Keratinocyte (primary cell): ENCODE measurements around the gene ZPR1. TPM values are rescaled to one million over a fixed set of nuclear protein-coding genes. Genes with fewer than 3 reads are reported as not detected.

Experiments
- DNase-seq: peaks from one replicate; pipeline ENCODE4 v3.0.0-alpha.2; 2011; ENCODE audit warnings: low read depth, missing footprints, low spot score
- FAIRE-seq: peaks from 2 replicates; lab custom pipeline; 2011; peaks lifted over from hg19 to GRCh38; lab: Jason Lieb, UNC
- H2AFZ ChIP-seq: 2 replicates; pipeline ENCODE4 v1.6.0; 2012; ENCODE audit warnings: low read length, control low read depth, inconsistent platforms; ENCODE audit not compliant: control insufficient read depth
- H3K27ac ChIP-seq: 2 replicates; pipeline ENCODE4 v1.5.1; 2011; ENCODE audit warnings: low read length; ENCODE audit not compliant: control insufficient read depth, insufficient read depth
- H3K27me3 ChIP-seq: 3 replicates; pipeline ENCODE4 v1.6.0; 2011; ENCODE audit warnings: low read length; ENCODE audit not compliant: control insufficient read depth, insufficient read depth; ENCODE audit errors: extremely low read depth
- H3K36me3 ChIP-seq, 2 experiments: 2 replicates in 1 of 2; 3 replicates in 1 of 2; pipeline ENCODE4 v1.5.1; 2011; ENCODE audit warnings: low read length in 2 of 2, mild to moderate bottlenecking in 1 of 2; ENCODE audit not compliant: control insufficient read depth in 2 of 2, insufficient read depth in 2 of 2; ENCODE audit errors: extremely low read depth in 1 of 2
- H3K4me1 ChIP-seq: 3 replicates; pipeline ENCODE4 v1.5.1; 2011; ENCODE audit warnings: low read length; ENCODE audit not compliant: control insufficient read depth, insufficient read depth; ENCODE audit errors: extremely low read depth
- H3K4me2 ChIP-seq: 3 replicates; pipeline ENCODE4 v1.6.0; 2011; ENCODE audit warnings: low read depth, low read length; ENCODE audit not compliant: control insufficient read depth, insufficient read depth; ENCODE audit errors: extremely low read depth
- H3K4me3 ChIP-seq, 3 experiments: fragments of 200-600 bp in 1 of 3; sonication (generic) in 1 of 3; 2 replicates in 2 of 3; 3 replicates in 1 of 3; pipeline ENCODE4 v1.5.1; 2011 to 2016; ENCODE audit warnings: low read length in 3 of 3, mild to moderate bottlenecking in 3 of 3, control low read depth in 2 of 3, inconsistent platforms in 1 of 3, low read depth in 1 of 3, mixed read lengths in 1 of 3, mixed run types in 1 of 3, moderate library complexity in 1 of 3; ENCODE audit not compliant: control insufficient read depth in 2 of 3, insufficient read depth in 2 of 3; ENCODE audit errors: extremely low read depth in 1 of 3
- H3K79me2 ChIP-seq: 2 replicates; pipeline ENCODE4 v1.6.0; 2012; ENCODE audit warnings: low read length; ENCODE audit not compliant: control insufficient read depth, insufficient read depth
- H3K9ac ChIP-seq: 3 replicates; pipeline ENCODE4 v1.6.0; 2011; ENCODE audit warnings: low read length; ENCODE audit not compliant: control insufficient read depth, insufficient read depth; ENCODE audit errors: extremely low read depth
- H3K9me1 ChIP-seq: 3 replicates; pipeline ENCODE4 v1.6.0; 2011; ENCODE audit warnings: low read length; ENCODE audit not compliant: control insufficient read depth, insufficient read depth; ENCODE audit errors: extremely low read depth
- H3K9me3 ChIP-seq: 2 replicates; pipeline ENCODE4 v1.5.1; 2012; ENCODE audit warnings: low read depth, low read length; ENCODE audit not compliant: control insufficient read depth
- H4K20me1 ChIP-seq: 3 replicates; pipeline ENCODE4 v1.6.0; 2011; ENCODE audit warnings: low read length; ENCODE audit not compliant: control insufficient read depth, insufficient read depth; ENCODE audit errors: extremely low read depth
- CTCF ChIP-seq, 3 experiments: IDR thresholded peaks in 1 of 3; conservative IDR thresholded peaks in 1 of 3; optimal IDR thresholded peaks in 1 of 3; 2 replicates in 2 of 3; 3 replicates in 1 of 3; pipeline versions ENCODE3 to v1.5.1; 2011; ENCODE audit warnings: low read length in 3 of 3, mild to moderate bottlenecking in 3 of 3, moderate library complexity in 2 of 3, control low read depth in 1 of 3, inconsistent platforms in 1 of 3; ENCODE audit not compliant: insufficient read depth in 2 of 3; ENCODE audit errors: extremely low read depth in 1 of 3
- EZH2 ChIP-seq: IDR thresholded peaks from one replicate; pipeline ENCODE4 v1.6.1; 2012; ENCODE audit warnings: inconsistent platforms, mild to moderate bottlenecking, low read length, moderate library complexity
- dilution Hi-C: fragments of 300-500 bp; cut with MboI; formaldehyde crosslinking; loops from one replicate; pipeline ENCODE4 v1.7.0; 2020; ENCODE audit warnings: low sequenced_read_pairs; ENCODE audit not compliant: extremely low pct_ligation_motif_present
- polyA plus RNA-seq, 5 experiments: library from polyadenylated mRNA; depleted of rRNA in 3 of 5; stranded (reverse) in 3 of 5; stranded (forward) in 1 of 5; unstranded in 1 of 5; fragments of >200 nt; gene quantifications; 1 replicate in 1 of 5; 2 replicates in 3 of 5; 3 replicates in 1 of 5; pipeline versions ENCODE4 v1.2.1 to v1.2.3, GENCODE V29; 2011 to 2012; ENCODE audit warnings: missing spikeins in 2 of 5, low read depth in 1 of 5, low replicate concordance in 1 of 5

Gene ZPR1
- polyA plus RNA-seq, 1 donor (not counting 4 experiments of a cell fraction or from before 2014, with no cell fraction given): 71.1 TPM

DNA sequence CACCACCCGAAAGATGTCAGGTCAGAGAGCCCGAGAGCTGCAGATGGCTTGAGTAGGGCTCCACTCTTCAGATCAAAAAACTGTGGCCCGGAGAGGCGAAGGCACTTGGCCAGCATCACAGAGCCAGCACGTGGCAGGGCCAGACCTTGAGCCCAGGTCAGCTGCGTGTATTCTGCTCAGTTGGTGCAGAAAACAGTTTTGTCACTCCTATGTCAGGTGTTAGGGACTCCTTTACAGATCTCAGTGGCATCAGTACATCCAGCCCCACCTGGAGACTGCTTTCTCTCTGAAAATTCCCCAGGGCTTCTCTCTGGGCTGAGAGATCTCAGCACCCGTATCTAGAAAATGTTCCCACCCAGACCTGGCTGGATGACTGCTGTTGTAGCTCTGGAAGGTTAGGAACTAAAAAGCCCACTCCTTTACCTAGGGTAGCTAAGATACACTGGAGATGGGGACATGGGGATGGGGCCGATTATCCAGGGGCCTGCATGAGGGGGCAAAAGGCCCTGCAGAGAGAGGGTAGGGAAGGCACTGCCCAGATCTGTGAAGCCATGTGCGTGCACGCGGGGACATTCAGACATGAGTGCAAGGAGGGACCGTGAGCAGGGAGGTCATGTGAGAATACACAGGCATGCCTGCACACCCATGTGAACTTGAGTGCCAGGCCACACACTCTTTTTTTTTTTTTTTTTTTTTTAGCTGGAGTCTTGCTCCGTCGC lies 46.2 kb upstream of the ZPR1 start:
- H3K4me2 ChIP-seq: no peak overlapping the region
- no peak overlapping the region for H2AFZ ChIP-seq
- H3K4me1 ChIP-seq: peaks cover 4% of the 10 kb centered on the region
- no peaks in the 10 kb centered on the region for H3K36me3 ChIP-seq
- FAIRE-seq: no peak
- TF ChIP-seq CTCF (optimal IDR thresholded peaks at IDR 0.05 in 1 of 3, IDR thresholded peaks at IDR 0.05 in 1 of 3, conservative IDR thresholded peaks at IDR 0.05 in 1 of 3; ENCODE audit: extremely low read depth in 1 of 3, insufficient read depth in 2 of 3, low read length in 3 of 3): no peak
- no peak for TF ChIP-seq EZH2
- no peak overlapping the region for H3K9ac ChIP-seq
- no peaks in the 10 kb centered on the region for H3K27me3 ChIP-seq
- no peaks in the 10 kb centered on the region for H4K20me1 ChIP-seq
- H3K9me1 ChIP-seq: no peaks in the 10 kb centered on the region
- dilution Hi-C loops: no loop called here
- H3K4me3 ChIP-seq: no peak overlapping the region
- H3K79me2 ChIP-seq: no peaks in the 10 kb centered on the region
- H3K9me3 ChIP-seq: no peaks in the 10 kb centered on the region
- no peak overlapping the region for H3K27ac ChIP-seq
- DNase-seq: no peak

DNA sequence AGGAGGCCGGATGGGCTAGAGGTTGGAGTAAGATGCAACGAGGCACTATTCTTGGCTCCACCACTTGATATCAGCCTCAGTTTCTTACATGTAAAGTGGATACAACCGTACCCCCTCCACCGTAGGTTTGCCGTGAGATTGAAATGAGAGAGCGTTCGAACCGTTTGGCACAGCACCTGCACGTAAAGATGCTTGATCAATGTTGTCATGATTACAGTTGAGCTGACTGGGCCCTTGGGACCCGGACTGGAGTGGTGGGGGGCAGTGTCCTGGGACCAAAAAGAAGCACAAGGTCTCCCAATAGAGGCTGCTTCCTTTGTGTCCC lies 45.6 kb upstream of the ZPR1 start:
- H3K4me2 ChIP-seq: no peak overlapping the region
- no peaks in the 10 kb centered on the region for H4K20me1 ChIP-seq
- H3K27me3 ChIP-seq: no peaks in the 10 kb centered on the region
- no peaks in the 10 kb centered on the region for H3K9me3 ChIP-seq
- no peaks in the 10 kb centered on the region for H3K36me3 ChIP-seq
- dilution Hi-C loops: no loop called here
- H3K9ac ChIP-seq: no peak overlapping the region
- H3K79me2 ChIP-seq: no peaks in the 10 kb centered on the region
- no peaks in the 10 kb centered on the region for H3K9me1 ChIP-seq
- no peak overlapping the region for H2AFZ ChIP-seq
- FAIRE-seq (no peak), DNase-seq (no peak)
- peaks cover 4% of the 10 kb centered on the region for H3K4me1 ChIP-seq
- H3K4me3 ChIP-seq: no peak overlapping the region
- no peak overlapping the region for H3K27ac ChIP-seq
- TF ChIP-seq EZH2: no peak
- no peak for TF ChIP-seq CTCF (optimal IDR thresholded peaks at IDR 0.05 in 1 of 3, IDR thresholded peaks at IDR 0.05 in 1 of 3, conservative IDR thresholded peaks at IDR 0.05 in 1 of 3; ENCODE audit: extremely low read depth in 1 of 3, insufficient read depth in 2 of 3, low read length in 3 of 3)
